NCI-H748 (cell line): ENCODE measurements around the gene ANKS6.

Source experiments
- DNase-seq: peaks from one replicate; lab custom pipeline; 2025; ENCODE audit not compliant: unreplicated experiment; lab: John Stamatoyannopoulos, UW

ANKS6 gene

GRCh38 chr9:98815391-98815951 lies 19.1 kb upstream of the ANKS6 start:
- DNase-seq = no peak

GRCh38 chr9:98811051-98811650 lies 14.8 kb upstream of the ANKS6 start:
- DNase-seq = no peak

GRCh38 chr9:98810102-98810842 lies 13.9 kb upstream of the ANKS6 start:
- DNase-seq = peak; percentile 10

GRCh38 chr9:98809311-98810101 lies 13.2 kb upstream of the ANKS6 start:
- DNase-seq = peak; percentile 48

GRCh38 chr9:98808875-98809274 lies 12.5 kb upstream of the ANKS6 start:
- DNase-seq = no peak

- DNase-seq = peak; percentile 59
Measured at GRCh38 chr9:98808411-98808815, 12.1 kb upstream of the ANKS6 start.

GRCh38 chr9:98807814-98808195 lies 11.4 kb upstream of the ANKS6 start:
- DNase-seq = peak; percentile 65

GRCh38 chr9:98807070-98807813 lies 10.9 kb upstream of the ANKS6 start, which contains the start of gene GALNT12:
GALNT12 (plus strand) TSS chr9:98807670; CDS start chr9:98807699, 29 bp downstream.
- DNase-seq = peak; percentile 57

GRCh38 chr9:98806394-98807035 lies 10.2 kb upstream of the ANKS6 start:
- DNase-seq = no peak

- DNase-seq = no peak
Measured at GRCh38 chr9:98805506-98806272, 9.3 kb upstream of the ANKS6 start.

- no peak for DNase-seq
Measured at GRCh38 chr9:98804083-98804482, 7.7 kb upstream of the ANKS6 start.

- DNase-seq = no peak
Measured at GRCh38 chr9:98801969-98802371, 5.6 kb upstream of the ANKS6 start.

GRCh38 chr9:98801561-98801960 lies 5.2 kb upstream of the ANKS6 start:
- no peak for DNase-seq

GRCh38 chr9:98798254-98798653 lies 1.9 kb upstream of the ANKS6 start:
- no peak for DNase-seq

GRCh38 chr9:98797491-98797890 lies 1.1 kb upstream of the ANKS6 start:
- DNase-seq = no peak

GRCh38 chr9:98795970-98796363 lies 388 bp downstream of the ANKS6 start:
- DNase-seq = peak; percentile 66

GRCh38 chr9:98795295-98795955 lies 930 bp downstream of the ANKS6 start:
- DNase-seq = no peak

GRCh38 chr9:98794802-98795201 lies 1.6 kb downstream of the ANKS6 start:
- no peak for DNase-seq

GRCh38 chr9:98793031-98793430 lies 3.3 kb downstream of the ANKS6 start:
- DNase-seq = no peak
